Placental pericyte (primary cell): ENCODE measurements around the gene CTAG1B. TPM values are rescaled to one million over a fixed set of nuclear protein-coding genes. Genes with fewer than 3 reads are reported as not detected.

Source experiments
- small RNA-seq: library from RNA; depleted of rRNA; stranded (forward); fragments of <200 nt; gene quantifications from one replicate; pipeline ENCODE3, GENCODE V24; 2012; ENCODE audit warnings: low replicate concordance
- total RNA-seq: library from RNA; depleted of rRNA; stranded (reverse); fragments of >200 nt; gene quantifications from 2 replicates; pipeline ENCODE4 v1.2.3, GENCODE V29; 2012

The CTAG1B gene
- not detected in 2 replicates for total RNA-seq

GRCh38 chrX:154619182-154619581, at the start of gene CTAG1B:
Gene CTAG1B, minus strand, starts transcription at chrX:154619282. Its CDS starts 64 bp downstream, at chrX:154619218.

GRCh38 chrX:154653413-154653812, 34.3 kb upstream of the CTAG1B start, which contains the start of gene CTAG2:
Gene CTAG2, minus strand, starts transcription at chrX:154653579. Its CDS starts 64 bp downstream, at chrX:154653515.

GRCh38 chrX:154584585-154585183, 34.4 kb downstream of the CTAG1B start, which contains the start of gene CTAG1A:
Gene CTAG1A, plus strand, starts transcription at chrX:154585133. Its CDS starts 74 bp downstream, at chrX:154585207.

Small RNA genes lying within 50 kb of the gene (small RNA-seq; reads per million reads assigned to genes)
- gene AC244090.1 (not detected), gene AC244107.2 (not detected)

Other genes starting within 250 kb of the CTAG1B start
- gene FLNA, start 244.6 kb downstream of the CTAG1B start, total RNA-seq, result 2,184 and 2,759 TPM in 2 replicates
- gene EMD, start 240.0 kb downstream of the CTAG1B start, total RNA-seq, result 37.9 and 39.5 TPM in 2 replicates
- gene RPL10, start 220.9 kb downstream of the CTAG1B start, total RNA-seq, result 1,465 and 3,108 TPM in 2 replicates
- gene DNASE1L1, start 210.0 kb downstream of the CTAG1B start, total RNA-seq, result 59.4 and 61.3 TPM in 2 replicates
- 22.8 and 30.0 TPM in 2 replicates for gene TAFAZZIN, start 207.7 kb downstream of the CTAG1B start, total RNA-seq
- gene ATP6AP1, start 190.6 kb downstream of the CTAG1B start, total RNA-seq, result 55.3 and 151 TPM in 2 replicates
- gene GDI1, start 182.1 kb downstream of the CTAG1B start, total RNA-seq, result 167 and 170 TPM in 2 replicates
- gene FAM50A, start 175.1 kb downstream of the CTAG1B start, total RNA-seq, result 40.2 and 106 TPM in 2 replicates
- gene PLXNA3, start 161.0 kb downstream of the CTAG1B start, total RNA-seq, result 21.2 and 25.8 TPM in 2 replicates
- 15.7 and 20.4 TPM in 2 replicates for gene LAGE3, start 140.0 kb downstream of the CTAG1B start, total RNA-seq
- 33.0 and 51.5 TPM in 2 replicates for gene UBL4A, start 132.7 kb downstream of the CTAG1B start, total RNA-seq
- 38.1 and 45.2 TPM in 2 replicates for gene SLC10A3, start 128.7 kb downstream of the CTAG1B start, total RNA-seq
- gene FAM3A, start 103.0 kb downstream of the CTAG1B start, total RNA-seq, result 24.5 and 45.1 TPM in 2 replicates
- 90.6 and 152 TPM in 2 replicates for gene G6PD, start 72.4 kb downstream of the CTAG1B start, total RNA-seq
- 20.1 and 24.8 TPM in 2 replicates for gene IKBKG, start 71.7 kb downstream of the CTAG1B start, total RNA-seq
- gene CTAG1A, start 34.1 kb downstream of the CTAG1B start, total RNA-seq, result not detected in 2 replicates
- gene CTAG2, start 34.3 kb upstream of the CTAG1B start, total RNA-seq, result 0.22 TPM in 1 of 2 replicates, not detected in the other
- 0.44 and 0.57 TPM in 2 replicates for gene GAB3, start 131.8 kb upstream of the CTAG1B start, total RNA-seq
- 43.1 and 47.0 TPM in 2 replicates for gene DKC1, start 143.6 kb upstream of the CTAG1B start, total RNA-seq
- gene MPP1, start 186.2 kb upstream of the CTAG1B start, total RNA-seq, result 10.1 and 15.9 TPM in 2 replicates
- not detected in 2 replicates for gene SMIM9, start 215.4 kb upstream of the CTAG1B start, total RNA-seq